Fibroblast of pulmonary artery (primary cell): ENCODE data around the gene SMIM23.

Source experiments
- DNase-seq: peaks from one replicate; pipeline ENCODE4 v3.0.0-alpha.2; 2010; ENCODE audit warnings: low read depth
- H3K4me3 ChIP-seq: replicated peaks from 2 replicates; pipeline ENCODE4 v1.5.1; 2011; ENCODE audit warnings: low read depth, mild to moderate bottlenecking, control low read depth, low read length, moderate library complexity
- TF ChIP-seq, protein P1 (sequence below): IDR thresholded peaks from 2 replicates; pipeline ENCODE4 v1.5.1; 2011; ENCODE audit warnings: mild to moderate bottlenecking, control low read depth, low read length, inconsistent platforms; ENCODE audit errors: missing control alignments

The SMIM23 gene

DNA sequence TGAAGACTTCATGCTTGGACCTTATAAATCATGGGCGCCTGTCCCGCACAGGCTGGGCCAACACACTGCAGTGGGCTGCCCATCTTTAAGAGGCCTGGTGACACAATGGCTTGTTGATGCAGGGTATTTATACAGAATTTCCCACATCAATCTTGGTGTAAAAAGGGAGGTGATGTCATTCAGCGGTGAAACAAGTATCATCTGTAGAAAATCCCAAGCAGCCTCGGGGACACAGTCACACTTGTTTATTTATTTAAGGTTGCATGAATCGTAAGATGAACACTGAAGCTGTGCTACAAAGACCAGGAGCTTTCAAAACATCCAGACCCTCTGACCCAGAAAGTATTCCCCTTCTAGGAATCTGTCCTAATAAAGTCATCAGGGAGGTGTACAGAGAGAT, 40.5 kb downstream of the SMIM23 start:
- TF ChIP-seq, protein P1, sequence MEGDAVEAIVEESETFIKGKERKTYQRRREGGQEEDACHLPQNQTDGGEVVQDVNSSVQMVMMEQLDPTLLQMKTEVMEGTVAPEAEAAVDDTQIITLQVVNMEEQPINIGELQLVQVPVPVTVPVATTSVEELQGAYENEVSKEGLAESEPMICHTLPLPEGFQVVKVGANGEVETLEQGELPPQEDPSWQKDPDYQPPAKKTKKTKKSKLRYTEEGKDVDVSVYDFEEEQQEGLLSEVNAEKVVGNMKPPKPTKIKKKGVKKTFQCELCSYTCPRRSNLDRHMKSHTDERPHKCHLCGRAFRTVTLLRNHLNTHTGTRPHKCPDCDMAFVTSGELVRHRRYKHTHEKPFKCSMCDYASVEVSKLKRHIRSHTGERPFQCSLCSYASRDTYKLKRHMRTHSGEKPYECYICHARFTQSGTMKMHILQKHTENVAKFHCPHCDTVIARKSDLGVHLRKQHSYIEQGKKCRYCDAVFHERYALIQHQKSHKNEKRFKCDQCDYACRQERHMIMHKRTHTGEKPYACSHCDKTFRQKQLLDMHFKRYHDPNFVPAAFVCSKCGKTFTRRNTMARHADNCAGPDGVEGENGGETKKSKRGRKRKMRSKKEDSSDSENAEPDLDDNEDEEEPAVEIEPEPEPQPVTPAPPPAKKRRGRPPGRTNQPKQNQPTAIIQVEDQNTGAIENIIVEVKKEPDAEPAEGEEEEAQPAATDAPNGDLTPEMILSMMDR = no peak
- DNase-seq = no peak
- no peak overlapping the region for H3K4me3 ChIP-seq

- TF ChIP-seq, protein P1 = no peak
- DNase-seq = no peak
- H3K4me3 ChIP-seq = no peak overlapping the region
Observed at GRCh38 chr5:171827162-171827561, 41.5 kb downstream of the SMIM23 start.

DNA sequence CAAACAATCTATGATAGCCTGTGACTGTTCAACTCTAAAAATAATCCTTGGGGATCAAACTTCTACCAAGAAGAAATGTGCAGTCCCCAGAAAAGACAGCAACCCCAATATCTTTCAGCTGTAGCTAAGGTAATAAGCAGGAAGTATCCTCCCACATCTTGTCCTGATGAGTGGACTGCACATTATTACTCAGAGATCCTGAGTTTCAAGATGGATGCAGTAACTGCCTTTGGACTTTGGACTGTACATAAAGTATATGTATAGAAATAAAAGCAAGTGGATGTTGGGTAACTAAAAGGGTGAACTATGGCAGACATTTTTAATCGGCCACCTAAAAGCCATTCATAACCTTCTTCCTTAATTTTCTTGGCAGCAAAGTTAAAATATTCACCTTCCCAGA, 45.1 kb downstream of the SMIM23 start:
- TF ChIP-seq, protein P1 = no peak
- no peak for DNase-seq
- no peak overlapping the region for H3K4me3 ChIP-seq

- no peak for DNase-seq
- H3K4me3 ChIP-seq = no peak overlapping the region
- TF ChIP-seq, protein P1 = no peak
Observed at GRCh38 chr5:171832775-171833174, 47.2 kb downstream of the SMIM23 start.

DNA sequence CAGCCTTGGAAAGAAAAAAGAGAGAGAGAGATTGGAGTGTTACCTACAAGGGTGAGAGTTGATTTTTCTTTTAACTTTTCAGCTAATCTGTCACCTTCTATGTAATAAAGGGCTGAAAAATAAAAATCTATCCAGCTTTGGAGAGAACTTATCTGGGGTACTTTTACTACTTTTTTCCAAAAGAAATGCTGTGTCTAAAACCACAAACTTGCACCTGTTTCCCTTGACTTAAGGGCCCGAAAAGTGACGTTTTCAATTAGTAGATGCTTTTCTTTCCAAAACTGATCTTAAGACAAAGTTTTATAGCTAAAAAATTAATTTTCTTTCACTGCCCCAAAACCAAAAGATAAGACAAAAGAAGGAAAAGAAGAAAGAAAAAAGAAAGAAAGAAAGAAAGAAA, 48.8 kb downstream of the SMIM23 start:
- H3K4me3 ChIP-seq = no peak overlapping the region
- DNase-seq = no peak
- TF ChIP-seq, protein P1 = no peak

GRCh38 chr5:171835066-171835465, 49.4 kb downstream of the SMIM23 start:
- no peak overlapping the region for H3K4me3 ChIP-seq
- DNase-seq = no peak
- TF ChIP-seq, protein P1 = no peak

DNA sequence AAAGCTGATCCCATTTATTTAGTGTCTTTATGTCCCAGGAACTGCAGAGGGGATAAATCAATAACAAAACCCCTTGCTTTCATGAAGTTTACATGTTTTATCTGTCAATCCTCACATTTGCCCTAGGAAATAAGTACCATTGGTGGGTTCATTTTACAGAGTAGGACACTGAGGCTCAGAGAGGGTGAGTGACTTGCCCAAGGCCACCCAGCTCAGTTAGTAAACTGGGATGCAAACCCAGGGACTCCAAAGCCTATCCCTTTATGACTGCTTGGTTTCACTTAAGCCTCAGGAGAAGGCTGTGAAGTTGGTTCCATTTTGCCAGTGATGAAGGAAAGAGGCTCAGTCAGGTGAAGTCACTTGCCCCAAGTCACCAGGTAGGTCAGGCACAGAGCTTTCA, 51.9 kb downstream of the SMIM23 start:
- DNase-seq = no peak
- TF ChIP-seq, protein P1 = no peak

More for the DNA sequence above, 51.9 kb downstream of the SMIM23 start:
- H3K4me3 ChIP-seq = no peak overlapping the region
